Naive thymus-derived CD8-positive, alpha-beta T cell (primary cell): ENCODE measurements around the gene ZBTB26. TPM values are rescaled to one million over a fixed set of nuclear protein-coding genes. Genes with fewer than 3 reads are reported as not detected.

ENCODE experiments used
- ATAC-seq, 2 donors: fragments of 150-1000 bp; cut with Tn5 transposase in 1 of 2; sonication (Bioruptor Pico), chemical (Tn5 transposase) in 1 of 2; 1 replicate in 1 of 2; 2 replicates in 1 of 2; pipeline ENCODE4 v1.10.0; 2021; ENCODE audit warnings: mild to moderate bottlenecking in 2 of 2, moderate library complexity in 2 of 2
- POLR2A ChIA-PET: fragments of 350-600 bp; sonication (Branson Sonifier 250); formaldehyde crosslinking; loops from one replicate; lab custom pipeline; 2021; ENCODE audit warnings: antibody characterized with exemption; lab: Charles Lee
- DNase-seq, 10 donors: peaks; one replicate each; pipeline versions ENCODE4 v3.0.0 to v3.0.0-alpha.2; 2020 to 2022
- H3K27ac Mint-ChIP-seq, 10 donors: one replicate each; pipeline ENCODE4 v1.8.0; 2020 to 2022; ENCODE audit warnings: mild to moderate bottlenecking in 10 of 10, mixed read lengths in 10 of 10, moderate library complexity in 4 of 10, inconsistent platforms in 1 of 10
- H3K27me3 Mint-ChIP-seq, 5 donors: one replicate each; pipeline ENCODE4 v1.8.0; 2021 to 2022; ENCODE audit warnings: mixed read lengths in 5 of 5
- H3K36me3 Mint-ChIP-seq, 3 donors: one replicate each; pipeline ENCODE4 v1.8.0; 2020 to 2022; ENCODE audit warnings: mixed read lengths in 3 of 3, mild to moderate bottlenecking in 2 of 3, inconsistent platforms in 1 of 3
- H3K4me1 Mint-ChIP-seq, 4 donors: one replicate each; pipeline ENCODE4 v1.8.0; 2021 to 2022; ENCODE audit warnings: mixed read lengths in 4 of 4
- H3K4me3 Mint-ChIP-seq, 10 donors: one replicate each; pipeline ENCODE4 v1.8.0; 2020 to 2022; ENCODE audit warnings: mild to moderate bottlenecking in 10 of 10, mixed read lengths in 10 of 10, moderate library complexity in 6 of 10, inconsistent platforms in 1 of 10
- H3K9me3 Mint-ChIP-seq, 9 donors: one replicate each; pipeline ENCODE4 v1.8.0; 2020 to 2022; ENCODE audit warnings: mixed read lengths in 9 of 9, mild to moderate bottlenecking in 3 of 9, inconsistent platforms in 1 of 9, moderate library complexity in 1 of 9
- polyA plus RNA-seq, 3 donors: library from polyadenylated mRNA; unstranded; fragments of 300-500 nt; fragmentation: Illumina TruSeq; gene quantifications; one replicate each; pipeline ENCODE4 v1.2.3, GENCODE V29; 2021
- total RNA-seq, 8 experiments: library from RNA in 2 of 8; stranded (reverse) in 2 of 8; gene quantifications; one replicate each; pipeline ENCODE4 v1.2.3 and lab custom pipeline; 2021 to 2026

Gene ZBTB26
- 10 to 100 TPM in 1 of 2 experiments, 1 to 10 TPM in 1; 9.1 to 10.4 TPM for total RNA-seq
- polyA plus RNA-seq: 1 to 10 TPM in 1 of 3 donors, under 1 TPM in 2; 0.57 to 1.3 (median 0.66) TPM
- 5.4 to 16.5 (median 9.4) reads per million in 6 experiments for total RNA-seq (lab: John Stamatoyannopoulos, UW)

DNA sequence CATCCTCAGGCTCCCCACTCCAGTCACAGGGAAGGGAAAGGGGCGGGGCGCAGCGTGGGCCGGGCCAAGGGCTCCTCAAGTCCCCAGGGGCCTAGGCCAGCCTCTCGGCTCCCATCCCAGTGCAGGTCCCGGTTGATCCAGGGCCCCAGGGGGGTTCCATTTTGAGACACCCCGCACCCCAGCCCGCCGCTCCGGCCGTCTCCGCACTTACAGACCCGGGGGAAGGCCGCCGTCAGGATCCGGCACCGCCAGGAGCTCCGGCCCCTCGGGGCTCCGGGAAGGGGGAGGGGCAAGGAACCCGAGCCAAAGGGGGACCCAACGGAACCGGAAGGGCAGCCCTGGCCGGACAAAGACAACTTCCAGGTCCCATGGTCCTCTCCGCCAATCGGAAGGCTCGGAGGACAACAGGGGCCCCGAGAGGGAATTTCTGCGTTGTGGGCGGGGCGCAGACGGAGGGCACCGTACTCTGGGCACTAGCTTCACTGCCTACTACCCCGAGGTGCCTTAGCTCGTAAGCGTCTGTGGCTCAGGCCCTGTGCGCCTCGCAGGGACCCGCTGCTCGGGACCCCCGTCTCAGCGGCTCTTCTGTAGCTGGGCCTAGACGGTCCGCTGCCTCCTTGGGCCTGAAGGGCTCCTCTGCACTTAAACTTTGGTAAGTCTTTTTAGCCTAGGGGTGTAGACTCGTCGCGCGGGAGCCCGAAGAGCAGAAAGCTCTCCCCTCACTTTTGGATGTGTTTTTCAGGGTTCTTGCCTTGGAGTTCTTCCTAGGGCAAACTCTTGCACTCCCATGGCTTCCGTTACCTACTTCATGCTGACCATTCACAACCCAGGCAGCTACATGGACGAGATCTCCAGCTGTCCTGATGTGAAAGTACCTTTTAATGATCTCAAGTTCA is at the start of gene ZBTB26:
TSS of gene ZBTB26 (minus strand) at position 287 of the 896 bp plus-strand sequence. CDS start 11,578 bp downstream, outside the sequence.
- Mint-ChIP-seq H3K4me1 (peaks cover 10 to 35% (median 19%) of the 10 kb centered on the region in 4 donors), H3K27me3 (no peaks in the 10 kb centered on the region), H3K4me3 (peak within 1 kb of the TSS in 1 of 10 donors; percentile 97), H3K27ac (peak within 1 kb of the TSS in 6 of 10 donors; percentile 95 to 98 (median 96)), H3K36me3 (peaks cover 0 to 8% (median 0%) of the 10 kb centered on the region in 3 donors), H3K9me3 (no peaks in the 10 kb centered on the region)
- ATAC-seq: peak; percentile 97 to 98
- DNase-seq: peak; percentile 78 to 93 (median 86)
- POLR2A ChIA-PET: interaction anchor here (1.0 to 4.9 kb wide), 6 partner anchors 9 to 103 kb away, joined by 3 to 44 read pairs (median 22); partner anchors contain the start of genes PDCL, RABGAP1, RC3H2 and ZBTB6

- Mint-ChIP-seq H3K36me3 (peaks cover 0 to 17% (median 3%) of the 10 kb centered on the region in 3 donors), H3K27me3 (no peaks in the 10 kb centered on the region)
- ATAC-seq: no peak
Observed at GRCh38 chr9:122978601-122979000, 47.3 kb upstream of the ZBTB26 start.

GRCh38 chr9:122975196-122975595 is 43.9 kb upstream of the ZBTB26 start:
- peaks cover 0 to 11% (median 3%) of the 10 kb centered on the region in 4 donors for H3K4me1 Mint-ChIP-seq
- no peaks in the 10 kb centered on the region for H3K9me3 Mint-ChIP-seq

More at GRCh38 chr9:122978601-122979000, 47.3 kb upstream of the ZBTB26 start:
- POLR2A ChIA-PET: no interaction called here
- Mint-ChIP-seq H3K9me3 (no peaks in the 10 kb centered on the region), H3K4me1 (peaks cover 0 to 9% (median 4%) of the 10 kb centered on the region in 4 donors), H3K4me3 (no peak overlapping the region), H3K27ac (no peak overlapping the region)
- no peak for DNase-seq

GRCh38 chr9:122961139-122961538 is 29.8 kb upstream of the ZBTB26 start:
- peaks cover 0 to 6% (median 0%) of the 10 kb centered on the region in 4 donors for H3K4me1 Mint-ChIP-seq
- H3K9me3 Mint-ChIP-seq: peaks cover 0 to 5% (median 0%) of the 10 kb centered on the region in 9 donors
- no peak overlapping the region for H3K27ac Mint-ChIP-seq
- no peaks in the 10 kb centered on the region for H3K27me3 Mint-ChIP-seq
- no peak for ATAC-seq
- H3K4me3 Mint-ChIP-seq: no peak overlapping the region
- DNase-seq: no peak
- peaks cover 10 to 67% (median 40%) of the 10 kb centered on the region in 3 donors for H3K36me3 Mint-ChIP-seq
- POLR2A ChIA-PET: no interaction called here

More at GRCh38 chr9:122975196-122975595, 43.9 kb upstream of the ZBTB26 start:
- Mint-ChIP-seq H3K36me3 (peaks cover 4 to 39% (median 10%) of the 10 kb centered on the region in 3 donors), H3K27ac (no peak overlapping the region), H3K27me3 (no peaks in the 10 kb centered on the region), H3K4me3 (no peak overlapping the region)
- ATAC-seq (no peak), DNase-seq (no peak)
- POLR2A ChIA-PET: no interaction called here

DNA sequence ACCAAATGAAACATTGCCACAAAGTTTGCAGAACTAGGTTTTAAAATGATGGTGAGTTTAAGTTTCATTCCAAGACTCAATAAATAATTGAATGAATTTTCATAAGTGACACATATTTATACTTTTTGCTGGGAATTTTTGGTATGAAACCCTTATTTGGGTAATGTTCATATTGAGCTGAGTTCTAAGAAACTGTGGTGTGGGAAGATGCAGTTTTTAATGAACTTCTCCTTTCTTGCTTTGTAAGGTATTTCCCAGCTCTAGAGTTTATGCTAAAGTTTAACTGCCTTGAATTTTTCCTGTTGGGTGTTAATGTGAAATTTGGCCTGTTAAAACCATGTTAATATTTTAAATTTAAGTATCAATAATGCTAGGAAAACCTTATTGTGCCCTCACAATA is 24.6 kb upstream of the ZBTB26 start:
- Mint-ChIP-seq H3K4me1 (peaks cover 9 to 27% (median 16%) of the 10 kb centered on the region in 4 donors), H3K27me3 (no peaks in the 10 kb centered on the region), H3K36me3 (peaks cover 10 to 35% (median 17%) of the 10 kb centered on the region in 3 donors), H3K27ac (no peak overlapping the region), H3K4me3 (no peak overlapping the region), H3K9me3 (peaks cover 0 to 4% (median 0%) of the 10 kb centered on the region in 9 donors)
- POLR2A ChIA-PET: no interaction called here
- DNase-seq (no peak), ATAC-seq (no peak)

DNA sequence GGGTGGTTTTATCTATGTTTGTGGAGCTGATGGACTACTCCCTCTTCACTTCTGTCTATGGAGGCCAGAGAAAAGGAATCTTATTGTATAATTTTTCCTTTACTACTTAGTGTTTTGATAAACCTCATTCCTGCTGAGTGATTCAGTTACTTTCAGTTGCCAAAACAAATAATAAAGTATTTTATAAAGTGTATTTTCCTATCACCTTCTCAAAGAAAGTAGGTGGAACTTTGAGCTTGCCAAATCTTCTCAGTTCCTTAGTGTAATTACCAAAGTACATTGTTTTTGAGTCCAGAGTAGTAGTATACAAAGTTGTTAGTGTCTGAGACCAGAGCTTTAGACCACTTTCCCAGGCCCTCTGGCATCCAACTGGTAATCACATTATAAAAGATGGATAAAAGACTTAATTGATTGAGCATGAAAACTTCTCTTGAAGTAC is 23.0 kb upstream of the ZBTB26 start:
- H3K4me1 Mint-ChIP-seq: peaks cover 17 to 43% (median 27%) of the 10 kb centered on the region in 4 donors
- no peak overlapping the region for H3K4me3 Mint-ChIP-seq
- no peaks in the 10 kb centered on the region for H3K9me3 Mint-ChIP-seq
- ATAC-seq: no peak
- DNase-seq: no peak
- H3K36me3 Mint-ChIP-seq: peaks cover 3 to 22% (median 4%) of the 10 kb centered on the region in 3 donors
- no peaks in the 10 kb centered on the region for H3K27me3 Mint-ChIP-seq
- H3K27ac Mint-ChIP-seq: no peak overlapping the region
- POLR2A ChIA-PET: no interaction called here

GRCh38 chr9:122951056-122951455 is 19.7 kb upstream of the ZBTB26 start:
- peaks cover 0 to 9% (median 1%) of the 10 kb centered on the region in 3 donors for H3K36me3 Mint-ChIP-seq
- POLR2A ChIA-PET: interaction anchor here (0.6 to 1.2 kb wide), 2 partner anchors 11 to 26 kb away, joined by 3 read pairs; no protein-coding TSS in a partner anchor
- H3K4me1 Mint-ChIP-seq: peaks cover 27 to 62% (median 50%) of the 10 kb centered on the region in 4 donors
- H3K9me3 Mint-ChIP-seq: no peaks in the 10 kb centered on the region
- no peaks in the 10 kb centered on the region for H3K27me3 Mint-ChIP-seq
- DNase-seq (no peak), ATAC-seq (no peak)
- H3K27ac Mint-ChIP-seq: peak overlapping the region in 1 of 10 donors; percentile 2
- no peak overlapping the region for H3K4me3 Mint-ChIP-seq

- DNase-seq (no peak), ATAC-seq (no peak)
- peaks cover 27 to 61% (median 54%) of the 10 kb centered on the region in 4 donors for H3K4me1 Mint-ChIP-seq
- POLR2A ChIA-PET: no interaction called here
- peak overlapping the region in 1 of 10 donors; percentile 48 for H3K27ac Mint-ChIP-seq
- H3K27me3 Mint-ChIP-seq: no peaks in the 10 kb centered on the region
- peaks cover 0 to 15% (median 1%) of the 10 kb centered on the region in 3 donors for H3K36me3 Mint-ChIP-seq
- H3K4me3 Mint-ChIP-seq: no peak overlapping the region
- H3K9me3 Mint-ChIP-seq: no peaks in the 10 kb centered on the region
Observed at GRCh38 chr9:122950263-122950662, 19.0 kb upstream of the ZBTB26 start.

DNA sequence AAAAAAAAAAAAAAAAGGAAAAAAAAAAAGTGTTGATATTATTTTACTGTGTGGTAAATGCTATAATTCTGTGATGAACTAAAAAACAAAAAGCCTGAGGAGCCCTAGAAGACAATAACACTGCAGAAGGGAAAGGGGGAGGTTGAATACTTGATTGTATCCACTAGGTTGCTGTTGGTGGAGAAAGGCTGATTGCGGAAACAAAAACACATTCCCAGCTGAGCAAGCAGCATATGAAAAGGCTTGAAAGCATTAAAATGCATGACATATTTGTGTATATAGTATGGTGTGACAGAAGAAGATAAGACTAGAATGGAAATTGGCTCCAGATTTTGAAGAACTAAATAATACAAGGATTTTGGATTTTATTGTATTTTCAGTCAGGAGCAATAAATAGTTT is 18.4 kb upstream of the ZBTB26 start:
- H3K27ac Mint-ChIP-seq: no peak overlapping the region
- no peaks in the 10 kb centered on the region for H3K27me3 Mint-ChIP-seq
- DNase-seq (no peak), ATAC-seq (no peak)
- no peak overlapping the region for H3K4me3 Mint-ChIP-seq
- peaks cover 0 to 20% (median 1%) of the 10 kb centered on the region in 3 donors for H3K36me3 Mint-ChIP-seq
- no peaks in the 10 kb centered on the region for H3K9me3 Mint-ChIP-seq
- peaks cover 23 to 58% (median 53%) of the 10 kb centered on the region in 4 donors for H3K4me1 Mint-ChIP-seq
- POLR2A ChIA-PET: no interaction called here

DNA sequence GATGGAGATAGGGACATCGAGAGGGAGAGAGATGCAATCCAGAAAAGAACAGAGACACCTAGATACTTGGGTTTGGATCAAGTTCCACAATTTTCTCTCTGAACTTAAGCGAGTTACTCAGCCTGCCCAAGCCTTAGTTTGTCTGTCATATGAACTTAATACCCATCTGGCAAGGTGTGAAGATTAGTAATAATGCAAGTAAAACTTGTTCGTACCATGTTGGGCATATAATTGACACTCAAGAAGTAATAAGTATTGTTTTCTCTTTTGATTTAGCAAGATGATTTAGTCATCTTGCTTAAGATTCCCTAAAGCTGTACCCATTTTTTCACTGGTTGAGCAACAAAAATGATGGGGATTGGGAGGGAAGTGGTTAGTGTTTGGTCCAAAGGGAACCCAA is 17.0 kb upstream of the ZBTB26 start:
- peak overlapping the region in 1 of 10 donors; percentile 15 for H3K27ac Mint-ChIP-seq
- H3K4me3 Mint-ChIP-seq: no peak overlapping the region

GRCh38 chr9:122946461-122947005 is 15.2 kb upstream of the ZBTB26 start:
- H3K4me1 Mint-ChIP-seq: peaks cover 28 to 71% (median 59%) of the 10 kb centered on the region in 4 donors
- H3K27ac Mint-ChIP-seq: no peak overlapping the region

More for the DNA sequence above, 17.0 kb upstream of the ZBTB26 start:
- no peak for ATAC-seq
- Mint-ChIP-seq H3K4me1 (peaks cover 20 to 61% (median 48%) of the 10 kb centered on the region in 4 donors), H3K36me3 (peaks cover 0 to 20% (median 1%) of the 10 kb centered on the region in 3 donors), H3K27me3 (no peaks in the 10 kb centered on the region), H3K9me3 (no peaks in the 10 kb centered on the region)
- POLR2A ChIA-PET: interaction anchor here (0.6 kb wide), 1 partner anchor 101 kb away, joined by 4 read pairs; no protein-coding TSS in a partner anchor
- no peak for DNase-seq

More at GRCh38 chr9:122946461-122947005, 15.2 kb upstream of the ZBTB26 start:
- Mint-ChIP-seq H3K36me3 (peaks cover 0 to 20% (median 1%) of the 10 kb centered on the region in 3 donors), H3K9me3 (no peaks in the 10 kb centered on the region), H3K27me3 (no peaks in the 10 kb centered on the region), H3K4me3 (no peak overlapping the region)
- DNase-seq: no peak
- ATAC-seq: no peak
- POLR2A ChIA-PET: no interaction called here
